Gastrocnemius medialis (tissue), 4 donors: ENCODE data around the gene CAPZB.

Experiments
- POLR2A ChIP-seq, 2 donors: fragments of 450-650 bp; IDR thresholded peaks; one replicate each; pipeline ENCODE4 v1.6.1; 2017; ENCODE audit warnings: antibody characterized with exemption in 2 of 2, mild to moderate bottlenecking in 2 of 2, moderate library complexity in 2 of 2
- TF ChIP-seq, protein P1 (sequence below), 5 experiments: fragments of 450-650 bp in 3 of 5; fragments of 200-600 bp in 2 of 5; sonication (generic) in 2 of 5; IDR thresholded peaks in 4 of 5; conservative IDR thresholded peaks in 1 of 5; 1 replicate in 4 of 5; 2 replicates in 1 of 5; pipeline ENCODE4 v1.5.1; 2016 to 2019; ENCODE audit warnings: antibody characterized with exemption in 5 of 5, mild to moderate bottlenecking in 3 of 5, moderate library complexity in 3 of 5

- TF ChIP-seq, protein P1, sequence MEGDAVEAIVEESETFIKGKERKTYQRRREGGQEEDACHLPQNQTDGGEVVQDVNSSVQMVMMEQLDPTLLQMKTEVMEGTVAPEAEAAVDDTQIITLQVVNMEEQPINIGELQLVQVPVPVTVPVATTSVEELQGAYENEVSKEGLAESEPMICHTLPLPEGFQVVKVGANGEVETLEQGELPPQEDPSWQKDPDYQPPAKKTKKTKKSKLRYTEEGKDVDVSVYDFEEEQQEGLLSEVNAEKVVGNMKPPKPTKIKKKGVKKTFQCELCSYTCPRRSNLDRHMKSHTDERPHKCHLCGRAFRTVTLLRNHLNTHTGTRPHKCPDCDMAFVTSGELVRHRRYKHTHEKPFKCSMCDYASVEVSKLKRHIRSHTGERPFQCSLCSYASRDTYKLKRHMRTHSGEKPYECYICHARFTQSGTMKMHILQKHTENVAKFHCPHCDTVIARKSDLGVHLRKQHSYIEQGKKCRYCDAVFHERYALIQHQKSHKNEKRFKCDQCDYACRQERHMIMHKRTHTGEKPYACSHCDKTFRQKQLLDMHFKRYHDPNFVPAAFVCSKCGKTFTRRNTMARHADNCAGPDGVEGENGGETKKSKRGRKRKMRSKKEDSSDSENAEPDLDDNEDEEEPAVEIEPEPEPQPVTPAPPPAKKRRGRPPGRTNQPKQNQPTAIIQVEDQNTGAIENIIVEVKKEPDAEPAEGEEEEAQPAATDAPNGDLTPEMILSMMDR (IDR thresholded peaks at IDR 0.05 in 4 of 5, conservative IDR thresholded peaks at IDR 0.05 in 1 of 5) = no peak
- no peak for TF ChIP-seq POLR2A (IDR thresholded peaks at IDR 0.05)
Observed at GRCh38 chr1:19363536-19364152, 121.7 kb downstream of the CAPZB start.
